Measurements from ENCODE around the gene FAM3C.

Gene FAM3C

GRCh38 chr7:121371883-121372282 is 24.2 kb downstream of the FAM3C start:
- TF ChIP-seq CTCF (IDR thresholded peaks at IDR 0.05; ENCODE audit: low read depth, low read length, missing control alignments): no peak
- no peak overlapping the region for H3K4me3 ChIP-seq (replicated peaks; ENCODE audit: low read depth, low read length)
- no peak for DNase-seq (ENCODE audit: extremely low read depth, low read depth)

GRCh38 chr7:121371367-121371766 is 24.7 kb downstream of the FAM3C start:
- TF ChIP-seq CTCF (IDR thresholded peaks at IDR 0.05; ENCODE audit: low read depth, low read length, missing control alignments): no peak
- no peak for DNase-seq (ENCODE audit: extremely low read depth, low read depth)
- H3K4me3 ChIP-seq (replicated peaks; ENCODE audit: low read depth, low read length): no peak overlapping the region

GRCh38 chr7:121369462-121369861 is 26.6 kb downstream of the FAM3C start:
- DNase-seq (ENCODE audit: extremely low read depth, low read depth): no peak
- H3K4me3 ChIP-seq (replicated peaks; ENCODE audit: low read depth, low read length): no peak overlapping the region
- TF ChIP-seq CTCF (IDR thresholded peaks at IDR 0.05; ENCODE audit: low read depth, low read length, missing control alignments): no peak

GRCh38 chr7:121366852-121367431 is 29.2 kb downstream of the FAM3C start:
- H3K4me3 ChIP-seq (replicated peaks; ENCODE audit: low read depth, low read length): no peak overlapping the region
- no peak for DNase-seq (ENCODE audit: extremely low read depth, low read depth)
- peak; percentile 52 for TF ChIP-seq CTCF (IDR thresholded peaks at IDR 0.05; ENCODE audit: low read depth, low read length, missing control alignments)

- no peak overlapping the region for H3K4me3 ChIP-seq (replicated peaks; ENCODE audit: low read depth, low read length)
- no peak for TF ChIP-seq CTCF (IDR thresholded peaks at IDR 0.05; ENCODE audit: low read depth, low read length, missing control alignments)
- DNase-seq (ENCODE audit: extremely low read depth, low read depth): no peak
These were observed 35.5 kb downstream of the FAM3C start for GRCh38 chr7:121360564-121360963.

- no peak for DNase-seq (ENCODE audit: extremely low read depth, low read depth)
- no peak overlapping the region for H3K4me3 ChIP-seq (replicated peaks; ENCODE audit: low read depth, low read length)
- TF ChIP-seq CTCF (IDR thresholded peaks at IDR 0.05; ENCODE audit: low read depth, low read length, missing control alignments): no peak
These were observed 40.5 kb downstream of the FAM3C start for GRCh38 chr7:121355574-121355973.

GRCh38 chr7:121352323-121352722 is 43.8 kb downstream of the FAM3C start:
- no peak for DNase-seq (ENCODE audit: extremely low read depth, low read depth)
- H3K4me3 ChIP-seq (replicated peaks; ENCODE audit: low read depth, low read length): no peak overlapping the region
- no peak for TF ChIP-seq CTCF (IDR thresholded peaks at IDR 0.05; ENCODE audit: low read depth, low read length, missing control alignments)

All from HFF-Myc (cell line).